Activated CD8-positive, alpha-beta memory T cell treated with anti-CD3 and anti-CD28 coated beads, Interleukin-2, amount 50 U/mL, for 48 hours (primary cell): ENCODE measurements around the gene COMT.
A peak's percentile ranks its signal among the peaks of the same experiment; 100 is the strongest.
"Not testable (repeated sequence)": the region's sequence is repeated elsewhere in the genome, so short reads cannot be mapped to it uniquely, and the experiment has no call there.

Experiments used
- DNase-seq: peaks from one replicate; pipeline ENCODE4 v3.0.0-alpha.2; 2020

Gene COMT

DNA sequence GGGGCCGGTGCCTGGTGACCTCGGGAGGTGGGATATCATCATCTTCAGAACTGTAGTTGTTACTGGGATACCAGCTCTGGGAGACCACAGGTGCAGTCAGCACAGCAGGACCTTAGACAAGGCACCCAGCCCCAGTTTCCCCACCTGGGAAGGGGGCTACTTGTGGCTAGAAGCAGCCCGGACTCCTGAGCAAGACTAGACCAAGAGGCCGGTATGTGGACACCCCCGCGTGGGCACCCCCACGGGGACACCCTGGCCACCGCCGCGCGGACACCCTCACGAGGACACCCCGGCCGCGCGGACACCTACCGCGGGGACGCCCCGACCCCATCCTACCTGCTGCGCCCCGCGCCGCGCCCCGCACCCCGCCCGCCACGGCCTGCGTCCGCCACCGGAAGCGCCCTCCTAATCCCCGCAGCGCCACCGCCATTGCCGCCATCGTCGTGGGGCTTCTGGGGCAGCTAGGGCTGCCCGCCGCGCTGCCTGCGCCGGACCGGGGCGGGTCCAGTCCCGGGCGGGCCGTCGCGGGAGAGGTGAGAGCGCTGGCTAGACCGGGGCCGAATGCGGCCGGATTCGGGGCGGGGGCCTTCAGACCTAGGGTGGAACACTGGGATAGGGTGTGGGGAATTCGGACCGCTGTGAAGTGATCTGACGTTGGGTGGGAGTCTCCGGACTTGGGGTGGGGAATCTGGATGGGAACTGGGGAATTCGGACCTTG lies at the start of gene COMT, which contains the start of gene TXNRD2:
COMT (plus strand) TSS at position 408 of the 718 bp plus-strand sequence. CDS start 20,755 bp downstream, outside the sequence.
TXNRD2 (minus strand) TSS at position 454 of the 718 bp plus-strand sequence; CDS start at position 439, 15 bp downstream.
- DNase-seq, result peak; percentile 89

DNA sequence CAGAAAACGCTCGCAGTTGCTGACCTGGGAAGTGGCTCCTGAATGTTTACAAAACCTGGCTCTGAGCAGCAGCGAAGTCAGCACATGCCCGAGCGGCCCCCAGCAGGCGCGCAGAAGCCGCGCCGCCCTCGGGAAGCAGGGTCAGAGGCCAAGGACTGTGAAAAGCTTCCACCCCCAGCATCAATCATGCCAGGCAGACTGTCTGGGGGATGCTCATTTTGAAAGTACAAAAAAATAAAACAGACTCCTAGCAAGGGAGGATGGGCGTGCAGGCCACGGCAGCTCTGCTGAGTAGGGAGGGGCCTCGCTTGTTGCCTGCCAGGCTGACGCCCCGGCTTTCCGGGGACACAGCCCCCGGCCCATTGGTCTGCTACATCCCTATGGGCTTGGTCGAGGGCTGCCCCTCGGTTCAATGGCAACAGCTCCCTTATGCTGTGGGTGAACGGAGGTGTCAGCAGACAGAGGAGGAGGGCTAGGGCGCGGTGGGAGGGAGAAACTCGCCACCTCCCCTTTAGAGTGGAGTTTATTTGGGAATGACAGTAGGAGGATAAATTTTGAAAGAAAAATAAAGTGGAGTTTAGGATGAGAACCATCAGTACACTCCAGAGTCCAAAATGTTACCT lies 49.2 kb upstream of the COMT start:
- DNase-seq, result peak; percentile 80

GRCh38 chr22:19892925-19893324 lies 48.6 kb upstream of the COMT start:
- DNase-seq, result no peak

DNA sequence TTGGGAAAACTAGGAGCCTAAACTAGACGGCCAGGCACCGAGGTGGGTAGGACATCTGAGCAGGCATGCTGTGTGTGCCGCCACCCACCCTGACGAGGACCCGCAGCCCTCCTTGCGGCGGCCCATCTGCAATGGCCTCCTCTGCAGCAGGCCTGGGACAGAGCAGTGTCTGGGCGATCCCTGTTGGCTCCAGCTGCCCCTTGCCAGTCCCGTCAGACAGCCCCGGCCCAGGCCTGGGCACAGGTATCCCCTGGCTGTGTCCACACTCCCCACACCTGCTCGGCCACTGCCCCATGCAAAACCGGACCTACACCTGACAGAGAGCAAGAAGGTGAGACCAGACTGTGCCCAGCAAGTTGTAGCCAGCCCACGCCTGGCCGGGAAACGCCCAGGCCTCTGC lies 48.2 kb upstream of the COMT start:
- no peak for DNase-seq

- DNase-seq, result no peak
These were observed 46.3 kb upstream of the COMT start for GRCh38 chr22:19895160-19895849.

DNA sequence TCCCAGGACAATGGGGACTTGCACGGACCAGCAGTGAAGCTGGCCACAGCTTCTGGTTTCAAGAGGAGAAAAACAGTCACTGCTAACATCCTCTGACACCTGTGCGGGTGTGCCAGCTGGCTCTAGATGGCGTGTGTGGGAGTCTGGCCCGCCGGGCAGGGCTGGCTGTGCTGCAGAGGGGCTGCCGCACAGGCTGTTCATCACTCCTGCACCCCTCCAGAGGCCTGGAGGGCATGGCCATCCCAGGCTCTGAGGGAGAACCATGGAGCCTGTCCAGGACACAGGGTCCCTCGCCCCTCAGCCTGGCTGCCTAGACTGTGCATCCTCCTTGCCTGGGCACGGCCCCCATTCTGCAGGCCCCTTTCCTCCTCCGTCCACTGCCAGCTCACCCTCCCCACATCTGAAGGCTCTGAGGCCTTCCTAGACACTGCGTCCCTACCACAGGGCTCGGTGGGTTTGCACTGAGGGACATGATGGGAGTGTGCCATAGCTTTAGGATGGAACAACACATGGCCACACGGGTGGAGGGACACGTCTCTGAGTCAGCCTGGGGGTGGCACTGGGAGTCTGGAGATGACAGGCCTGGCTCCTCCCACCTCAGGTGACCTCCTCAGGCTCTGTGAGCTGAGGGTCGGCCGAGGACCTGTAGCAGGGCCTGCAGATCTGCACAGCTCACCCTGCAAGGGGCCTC lies 44.8 kb upstream of the COMT start:
- no peak for DNase-seq

DNA sequence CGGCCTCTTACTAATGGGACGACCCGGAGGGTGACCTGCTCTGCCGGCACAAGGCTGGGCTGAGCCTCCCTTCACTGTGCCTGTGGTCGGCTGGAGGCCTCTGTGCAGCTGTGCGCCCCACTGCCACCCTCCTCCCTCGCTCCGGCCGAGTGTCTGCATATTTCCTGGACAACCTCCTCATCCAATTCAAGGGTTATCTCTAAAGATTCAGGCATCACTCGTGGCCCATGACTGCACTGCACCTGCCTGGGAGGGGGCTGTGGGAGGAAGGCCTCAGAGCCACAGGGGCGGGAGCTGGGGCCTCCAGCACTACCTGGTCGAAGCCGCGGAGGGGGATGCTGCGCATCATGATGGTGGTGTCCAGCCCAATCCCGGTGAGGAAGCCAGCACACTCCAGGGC lies 43.8 kb upstream of the COMT start:
- DNase-seq, result no peak

- DNase-seq, result no peak
These were observed 43.4 kb upstream of the COMT start for GRCh38 chr22:19898145-19898544.

GRCh38 chr22:19898831-19899567 lies 42.6 kb upstream of the COMT start:
- no peak for DNase-seq

DNA sequence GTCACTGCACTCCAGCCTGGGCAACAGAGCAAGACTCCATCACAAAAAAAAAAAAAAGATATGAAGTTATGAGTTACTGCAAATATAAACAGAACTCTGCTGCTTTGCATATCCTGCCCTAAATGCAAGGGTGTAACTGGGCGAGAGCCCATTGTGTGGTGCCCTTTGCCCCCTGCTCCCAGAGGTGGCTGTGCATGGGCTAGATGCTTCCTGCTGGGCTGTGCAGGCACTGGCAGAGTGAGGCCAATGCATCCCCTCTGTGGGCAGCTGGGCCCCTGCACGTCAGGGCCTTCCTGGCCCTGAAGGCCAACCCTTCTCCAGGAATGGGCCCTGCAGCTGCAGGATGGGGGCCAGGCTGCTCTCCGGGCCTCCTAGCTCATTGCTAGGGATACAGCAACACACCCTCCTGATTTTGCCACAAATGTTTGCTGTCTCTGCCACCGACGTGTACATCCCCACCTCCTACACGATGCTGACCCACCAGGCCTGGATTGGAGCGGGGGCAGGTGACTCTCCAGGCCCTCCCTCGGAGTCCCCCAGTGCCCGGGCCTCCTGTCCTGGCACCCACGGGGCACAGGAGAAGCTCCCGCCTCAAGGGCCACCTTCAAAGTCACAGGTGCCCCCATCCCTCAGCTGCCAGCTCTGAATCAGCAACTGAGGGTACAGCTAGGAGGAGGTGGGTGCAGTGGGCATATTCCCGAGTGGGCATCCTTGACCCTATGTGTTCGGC lies 40.7 kb upstream of the COMT start:
- DNase-seq, result no peak

- DNase-seq, result no peak
These were observed 39.9 kb upstream of the COMT start for GRCh38 chr22:19901577-19902244.

DNA sequence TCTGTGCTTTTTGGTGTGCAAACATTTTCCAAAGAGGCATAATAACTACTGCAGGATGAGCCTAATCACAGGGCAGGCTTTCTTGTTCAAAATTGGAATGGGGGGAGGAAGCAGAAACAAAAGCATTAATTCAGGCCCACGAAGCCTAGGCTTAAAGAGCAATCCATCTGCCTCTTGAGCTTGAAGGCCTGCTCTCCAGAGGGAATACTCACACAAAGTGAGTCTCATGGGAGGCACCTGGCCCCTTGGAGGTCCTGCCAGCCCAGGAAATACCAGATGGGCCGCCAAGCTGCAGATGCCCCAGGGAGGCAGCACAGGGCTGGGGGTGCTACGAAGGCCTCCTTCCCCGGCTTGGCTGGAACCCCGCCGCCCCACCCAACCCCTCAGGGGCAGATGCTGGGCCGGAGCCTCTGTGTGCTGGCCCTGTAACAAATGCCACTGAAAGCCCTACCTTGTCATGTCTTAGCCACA lies 39.3 kb upstream of the COMT start:
- no peak for DNase-seq

DNA sequence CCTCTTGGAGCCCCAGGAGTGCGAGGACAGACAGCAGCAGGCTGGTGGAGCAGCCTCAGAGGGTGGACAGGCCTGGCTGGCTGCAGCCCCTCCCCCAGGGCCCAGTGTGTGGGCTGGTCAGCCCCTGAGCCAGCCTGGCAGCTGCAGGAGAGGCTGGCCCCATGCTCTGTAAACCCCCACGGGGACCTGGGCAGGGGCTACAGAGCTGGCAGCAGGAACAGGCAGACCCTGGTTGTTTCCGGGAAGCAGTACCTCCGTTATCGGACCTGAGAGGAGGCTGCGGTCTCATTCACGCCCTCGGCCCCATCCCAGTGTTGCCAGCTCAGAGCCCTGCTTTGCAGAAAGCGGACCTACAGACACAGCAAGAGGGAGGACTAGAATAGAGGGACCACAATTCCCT lies 38.5 kb upstream of the COMT start:
- DNase-seq, result no peak

DNA sequence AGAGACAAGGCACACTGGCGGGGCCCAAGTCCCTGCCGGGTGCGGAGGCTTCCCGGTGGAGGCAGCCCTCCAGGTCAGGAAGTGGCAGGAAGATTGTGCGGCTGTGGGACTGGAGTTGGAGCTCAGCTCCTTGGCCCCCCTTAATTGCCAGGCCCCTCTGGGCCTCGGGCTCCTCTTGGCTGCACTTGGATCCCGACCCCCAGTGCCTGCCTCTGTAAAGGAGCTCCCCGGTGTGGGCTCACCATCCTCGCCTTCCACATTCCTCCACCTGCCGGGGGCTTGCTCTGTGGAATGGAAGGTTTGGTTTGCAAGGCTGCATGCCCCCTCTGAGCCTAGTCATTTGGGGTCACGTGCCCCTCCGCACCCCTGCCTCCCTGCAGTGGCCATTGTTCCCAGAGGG lies 38.1 kb upstream of the COMT start:
- no peak for DNase-seq

DNA sequence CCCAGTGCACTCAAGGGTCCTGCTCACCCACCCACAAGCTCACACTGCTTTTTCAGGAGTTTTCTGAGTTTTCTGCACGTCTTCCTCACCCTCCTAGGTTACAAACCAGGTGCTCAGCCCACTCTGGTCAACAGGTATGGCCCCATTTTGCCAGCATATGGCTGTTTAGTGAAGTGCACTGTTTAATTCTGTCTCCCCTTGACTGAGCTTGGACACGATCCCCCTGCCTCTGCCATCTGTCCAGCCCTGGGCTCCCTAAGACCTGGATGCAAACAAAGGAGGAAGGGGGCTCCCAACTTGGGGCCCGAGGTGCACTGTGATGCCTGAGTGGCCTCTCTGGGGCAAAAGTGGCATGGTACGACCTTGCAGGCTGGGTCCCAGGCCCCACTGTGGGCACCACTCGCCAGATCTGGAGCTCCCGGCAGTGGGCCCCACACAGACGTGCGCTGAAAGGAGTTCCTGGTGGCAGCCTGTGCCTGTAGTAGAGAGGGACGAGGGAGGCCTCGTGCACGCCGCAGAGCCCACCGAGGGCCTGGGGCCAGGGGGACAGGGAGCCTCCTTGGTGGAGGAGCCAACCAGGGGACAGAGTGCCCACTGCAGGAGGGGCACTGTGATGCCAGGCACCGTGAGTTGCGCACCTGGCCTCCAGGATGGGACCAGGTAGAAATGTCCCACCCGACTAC lies 37.3 kb upstream of the COMT start:
- no peak for DNase-seq

- no peak for DNase-seq
These were observed 36.6 kb upstream of the COMT start for GRCh38 chr22:19904935-19905334.

GRCh38 chr22:19905347-19906276 lies 36.0 kb upstream of the COMT start:
- no peak for DNase-seq

GRCh38 chr22:19906864-19907263 lies 34.7 kb upstream of the COMT start:
- not testable (repeated sequence) for DNase-seq

DNA sequence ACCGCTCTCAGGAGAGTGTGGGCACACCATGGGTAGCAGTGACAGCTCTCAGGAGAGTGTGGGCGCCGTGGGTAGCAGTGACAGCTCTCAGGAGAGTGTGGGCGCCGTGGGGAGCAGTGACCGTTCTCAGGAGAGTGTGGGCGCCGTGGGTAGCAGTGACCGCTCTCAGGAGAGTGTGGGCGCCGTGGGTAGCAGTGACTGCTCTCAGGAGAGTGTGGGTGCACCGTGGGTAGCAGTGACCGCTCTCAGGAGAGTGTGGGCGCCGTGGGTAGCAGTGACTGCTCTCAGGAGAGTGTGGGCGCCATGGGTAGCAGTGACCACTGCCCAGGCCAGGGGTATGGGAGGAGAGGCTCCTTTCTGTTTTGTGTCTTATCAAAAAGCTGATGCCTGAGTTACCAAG lies 33.7 kb upstream of the COMT start:
- DNase-seq, result not testable (repeated sequence)
